GM18505 (cell line): ENCODE results near the gene CCDC148.

Source experiments
- ATAC-seq: cut with Tn5 transposase; IDR thresholded peaks from one replicate; pipeline ENCODE4 v1.9.1; 2021; ENCODE audit not compliant: unreplicated experiment
- POLR2A ChIP-seq: IDR thresholded peaks from 4 replicates; pipeline ENCODE4 v1.6.1; 2011; ENCODE audit warnings: borderline replicate concordance; ENCODE audit not compliant: insufficient read depth, insufficient read length; ENCODE audit errors: extremely low read depth

Gene CCDC148

GRCh38 chr2:158300394-158300793, 156.2 kb downstream of the CCDC148 start:
- ATAC-seq, result no peak
- no peak for TF ChIP-seq POLR2A

- no peak for ATAC-seq
- no peak for TF ChIP-seq POLR2A
These were observed 158.9 kb downstream of the CCDC148 start for GRCh38 chr2:158297606-158298005.

- no peak for ATAC-seq
- no peak for TF ChIP-seq POLR2A
These were observed 159.4 kb downstream of the CCDC148 start for GRCh38 chr2:158297120-158297519.

- no peak for ATAC-seq
These were observed 162.8 kb downstream of the CCDC148 start for GRCh38 chr2:158293722-158294121.

GRCh38 chr2:158291544-158292180, 164.9 kb downstream of the CCDC148 start:
- no peak for TF ChIP-seq POLR2A
- no peak for ATAC-seq

More at GRCh38 chr2:158293722-158294121, 162.8 kb downstream of the CCDC148 start:
- no peak for TF ChIP-seq POLR2A

- no peak for TF ChIP-seq POLR2A
- ATAC-seq, result no peak
These were observed 166.3 kb downstream of the CCDC148 start for GRCh38 chr2:158290225-158290624.

GRCh38 chr2:158276619-158277471, 179.7 kb downstream of the CCDC148 start:
- no peak for ATAC-seq
- no peak for TF ChIP-seq POLR2A

GRCh38 chr2:158273791-158274190, 182.8 kb downstream of the CCDC148 start:
- no peak for ATAC-seq
- TF ChIP-seq POLR2A, result no peak

- TF ChIP-seq POLR2A, result no peak
- no peak for ATAC-seq
These were observed 186.0 kb downstream of the CCDC148 start for GRCh38 chr2:158270536-158270935.

GRCh38 chr2:158269143-158269542, 187.4 kb downstream of the CCDC148 start:
- no peak for ATAC-seq
- TF ChIP-seq POLR2A, result no peak

GRCh38 chr2:158266111-158266510, 190.4 kb downstream of the CCDC148 start:
- TF ChIP-seq POLR2A, result no peak
- ATAC-seq, result no peak

GRCh38 chr2:158255257-158255656, 201.3 kb downstream of the CCDC148 start:
- ATAC-seq, result no peak
- no peak for TF ChIP-seq POLR2A

- no peak for TF ChIP-seq POLR2A
- no peak for ATAC-seq
These were observed 203.4 kb downstream of the CCDC148 start for GRCh38 chr2:158253170-158253569.

GRCh38 chr2:158251356-158251755, 205.2 kb downstream of the CCDC148 start:
- no peak for TF ChIP-seq POLR2A
- no peak for ATAC-seq
